A549 (cell line): ENCODE results near the gene GPX4. TPM values are rescaled to one million over a fixed set of nuclear protein-coding genes. Genes with fewer than 3 reads are reported as not detected.

Source experiments
- ATAC-seq, 2 experiments: fragments of 200-7000 bp in 1 of 2; fragments of >200 bp in 1 of 2; cut with Nextera tagmentation in 1 of 2; cut with Tn5 transposase in 1 of 2; 3 replicates each; pipeline versions ENCODE4 v1.8.0 to v1.9.1; 2018 to 2020; ENCODE audit warnings: mild to moderate bottlenecking in 1 of 2, moderate library complexity in 1 of 2
- CTCF ChIA-PET: fragments of 300-600 bp; sonication (Branson Sonifier 250); formaldehyde crosslinking; extraction: SDS; loops from one replicate; lab custom pipeline; 2021; ENCODE audit warnings: antibody characterized with exemption, inconsistent platforms; lab: Yijun Ruan, JAX
- POLR2A ChIA-PET: fragments of 350-600 bp; formaldehyde crosslinking; extraction: SDS; loops from one replicate; lab custom pipeline; 2021; ENCODE audit warnings: antibody characterized with exemption, inconsistent platforms; lab: Yijun Ruan, JAX
- DNase-seq, 2 experiments: peaks; one replicate each; pipeline versions ENCODE4 v3.0.0 to v3.0.0-alpha.2; 2011 to 2016; ENCODE audit warnings: low read depth in 1 of 2, low spot score in 1 of 2
- FAIRE-seq: peaks from 2 replicates; lab custom pipeline; 2011; peaks lifted over from hg19 to GRCh38; lab: Jason Lieb, UNC
- H3K27ac ChIP-seq, 2 experiments: fragments of >200 bp; sonication (Bioruptor Twin); formaldehyde crosslinking; 3 replicates each; pipeline ENCODE4 v1.5.1; 2016 to 2017
- H3K4me1 ChIP-seq: fragments of >200 bp; sonication (Bioruptor Twin); formaldehyde crosslinking; 3 replicates; pipeline ENCODE4 v1.6.1; 2016
- H3K4me2 ChIP-seq: fragments of >200 bp; sonication (Bioruptor Twin); formaldehyde crosslinking; 3 replicates; pipeline ENCODE4 v1.6.1; 2016
- H3K4me3 ChIP-seq: fragments of >200 bp; sonication (Bioruptor Twin); formaldehyde crosslinking; 3 replicates; pipeline ENCODE4 v1.5.1; 2016
- H3K9me3 ChIP-seq: fragments of >200 bp; sonication (Bioruptor Twin); formaldehyde crosslinking; 3 replicates; pipeline ENCODE4 v1.6.1; 2016
- BHLHE40 ChIP-seq: IDR thresholded peaks from 2 replicates; pipeline ENCODE4 v1.6.1; 2012; ENCODE audit warnings: low read depth, low read length, inconsistent platforms
- CBX2 ChIP-seq: fragments of 200-600 bp; sonication (generic); IDR thresholded peaks from 2 replicates; pipeline ENCODE4 v1.6.1; 2016; ENCODE audit warnings: low read depth, mild to moderate bottlenecking, borderline replicate concordance
- CEBPB ChIP-seq, 2 experiments: fragments of >200 bp in 1 of 2; sonication (Bioruptor Twin) in 1 of 2; formaldehyde crosslinking in 1 of 2; IDR thresholded peaks; 2 replicates each; pipeline ENCODE4 v1.6.1; 2012 to 2016
- FOSL2 ChIP-seq, 2 experiments: fragments of 450-650 bp in 1 of 2; fragments of >200 bp in 1 of 2; sonication (Bioruptor Twin) in 1 of 2; formaldehyde crosslinking; IDR thresholded peaks; 2 replicates each; pipeline versions ENCODE4 v1.5.0 to v1.6.1; 2016 to 2020; ENCODE audit warnings: mild to moderate bottlenecking in 1 of 2, moderate library complexity in 1 of 2
- FOXS1 ChIP-seq: fragments of 250-450 bp; sonication (Bioruptor Pico); IDR thresholded peaks from 2 replicates; pipeline ENCODE4 v1.5.0; 2020; ENCODE audit warnings: mild to moderate bottlenecking, moderate library complexity
- GATA3 ChIP-seq: IDR thresholded peaks from 2 replicates; pipeline ENCODE4 v1.6.1; 2012; ENCODE audit warnings: borderline replicate concordance
- JUN ChIP-seq, 2 experiments: fragments of >200 bp; sonication (Bioruptor Twin); formaldehyde crosslinking; IDR thresholded peaks; 2 replicates in 1 of 2; 3 replicates in 1 of 2; pipeline ENCODE4 v1.6.1; 2016 to 2017
- JUNB ChIP-seq: fragments of >200 bp; sonication (Bioruptor Twin); formaldehyde crosslinking; IDR thresholded peaks from 2 replicates; pipeline ENCODE4 v1.6.1; 2016
- KDM1A ChIP-seq: fragments of 200-600 bp; sonication (generic); IDR thresholded peaks from 2 replicates; pipeline ENCODE4 v1.6.1; 2016; ENCODE audit warnings: low read depth, mild to moderate bottlenecking
- NPAS2 ChIP-seq: fragments of 250-450 bp; sonication (Bioruptor Pico); IDR thresholded peaks from 2 replicates; pipeline ENCODE4 v1.8.0; 2022; ENCODE audit warnings: mild to moderate bottlenecking, moderate library complexity, borderline replicate concordance
- RARB ChIP-seq: fragments of 250-450 bp; sonication (Bioruptor Pico); IDR thresholded peaks from 2 replicates; pipeline ENCODE4 v1.8.0; 2021; ENCODE audit warnings: mild to moderate bottlenecking, moderate library complexity
- TP53 ChIP-seq: fragments of 250-450 bp; sonication (Bioruptor Pico); IDR thresholded peaks from 2 replicates; pipeline ENCODE4 v1.5.0; 2021; ENCODE audit warnings: mild to moderate bottlenecking, moderate library complexity
- ZFP36 ChIP-seq: fragments of 450-650 bp; IDR thresholded peaks from 2 replicates; pipeline ENCODE4 v1.6.1; 2014; ENCODE audit warnings: borderline replicate concordance; ENCODE audit not compliant: partially characterized antibody
- WGBS: methylation state at CpG from one replicate; pipeline ENCODE4 v1.1.6; 2017; ENCODE audit errors: missing lambda C conversion rate; 5-methylcytosine and 5-hydroxymethylcytosine counted together
- polyA plus RNA-seq, 4 experiments: library from polyadenylated mRNA; depleted of rRNA in 3 of 4; stranded (reverse); fragments of >200 nt; fragmentation: RNase III in 1 of 4; extraction: RNeasy Plus Mini Kit Qiagen cat#74134 plus additional on column Dnase treatment in 1 of 4; gene quantifications; 2 replicates in 3 of 4; 3 replicates in 1 of 4; pipeline ENCODE4 v1.2.3, GENCODE V29; 2011 to 2017
- TF ChIP-seq, protein P1 (sequence below): fragments of >200 bp; sonication (Bioruptor Twin); formaldehyde crosslinking; IDR thresholded peaks from 3 replicates; pipeline ENCODE4 v1.6.1; 2016
- TF ChIP-seq, protein P2 (sequence below): fragments of 450-650 bp; IDR thresholded peaks from 2 replicates; pipeline ENCODE4 v1.6.1; 2014; ENCODE audit warnings: antibody characterized with exemption
- TF ChIP-seq, protein P3 (sequence below): IDR thresholded peaks from 2 replicates; pipeline ENCODE4 v1.6.1; 2012; ENCODE audit warnings: low read depth, borderline replicate concordance
- TF ChIP-seq, protein P4 (sequence below): IDR thresholded peaks from 2 replicates; pipeline ENCODE4 v1.6.1; 2012
- TF ChIP-seq, protein P5 (sequence below): fragments of 250-450 bp; sonication (Bioruptor Pico); IDR thresholded peaks from 2 replicates; pipeline ENCODE4 v1.5.0; 2021; ENCODE audit warnings: mild to moderate bottlenecking, moderate library complexity, borderline replicate concordance

GPX4 gene
- polyA plus RNA-seq, 2 of the 4 experiments (the other 2 are of a cell fraction), result 248 to 394 TPM

DNA sequence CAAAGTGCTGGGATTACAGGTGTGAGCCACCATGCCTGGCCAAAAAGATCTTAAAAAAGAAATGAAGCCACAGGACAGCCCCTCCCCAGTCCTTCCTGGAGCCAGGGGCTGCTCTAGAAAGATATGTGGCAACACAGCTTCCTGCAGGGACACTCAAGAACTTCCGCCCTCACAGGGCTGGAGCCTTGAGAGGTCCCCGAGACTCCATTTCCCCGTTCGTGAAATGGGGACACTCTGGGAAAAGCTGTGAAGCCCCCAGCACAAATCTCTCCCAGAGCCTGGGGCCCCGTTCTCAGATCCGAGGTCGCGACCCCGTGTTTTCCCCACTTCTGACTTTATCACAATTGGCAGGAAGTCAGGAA lies 2.5 kb upstream of the GPX4 start:
- ChIA-PET CTCF (interaction anchor here (0.9 to 3.3 kb wide), 2 partner anchors 12 kb away, joined by 3 to 14 read pairs; no protein-coding TSS in a partner anchor), POLR2A (no interaction called here)
- Histone ChIP-seq H3K9me3 (peaks cover 13% of the 10 kb centered on the region), H3K4me2 (peak overlapping the region; percentile 78), H3K27ac (peak overlapping the region; percentile 90 to 92), H3K4me3 (no peak overlapping the region), H3K4me1 (peaks cover 57% of the 10 kb centered on the region)
- TF ChIP-seq NPAS2 (CRISPR knock-in tag) (no peak), JUN (IDR thresholded peaks at IDR 0.05) (0 out of 5 replicates have a peak, but pooled peaks of 1 of the 2 experiments have one; percentile 2), RARB (CRISPR knock-in tag) (no peak)
- WGBS, result 45% methylated on average over 9 of the region's 9 CpGs
- FAIRE-seq (no peak), DNase-seq (no peak), ATAC-seq (no peak)

DNA sequence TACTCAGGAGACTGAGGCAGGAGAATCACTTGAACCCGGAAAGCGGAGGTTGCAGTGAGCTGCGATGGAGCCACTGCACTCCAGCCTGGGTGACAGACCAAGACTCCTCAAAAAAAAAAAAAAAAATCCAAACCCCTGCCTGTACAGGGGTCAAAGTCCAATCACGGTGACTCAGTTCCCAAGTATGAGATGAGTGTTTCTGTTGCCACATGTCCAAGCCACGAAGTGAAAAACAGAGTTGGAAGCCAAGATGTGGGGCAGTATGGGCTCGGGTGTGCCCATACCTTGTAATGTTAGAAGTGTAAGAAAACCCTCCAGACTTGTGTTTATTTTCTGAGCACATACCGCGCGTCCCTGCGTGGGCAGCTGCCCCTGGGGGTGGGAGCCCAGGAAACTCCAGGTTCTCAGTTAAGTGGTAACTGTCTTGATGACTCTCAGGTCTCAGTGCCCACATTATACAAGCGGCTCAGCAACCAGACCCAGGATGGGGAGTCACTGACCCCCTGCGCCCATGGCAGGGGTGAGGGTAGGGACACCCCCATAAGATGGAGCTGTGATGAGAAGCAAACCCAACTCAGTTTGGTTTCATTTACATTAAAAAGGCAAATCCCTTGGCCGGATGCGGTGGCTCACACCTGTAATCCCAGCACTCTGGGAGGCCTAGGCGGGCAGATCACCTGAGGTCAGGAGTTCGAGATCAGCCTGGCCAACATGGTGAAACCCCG lies 1.2 kb upstream of the GPX4 start:
- WGBS, result 17% methylated on average over 15 of the region's 17 CpGs
- H3K4me1 ChIP-seq, result peaks cover 65% of the 10 kb centered on the region
- peak overlapping the region; percentile 78 for H3K4me2 ChIP-seq
- ChIA-PET CTCF (interaction anchor here (0.6 to 3.3 kb wide), 6 partner anchors 9 to 239 kb away, joined by 3 to 14 read pairs (median 3); no protein-coding TSS in a partner anchor), POLR2A (interaction anchor here (0.6 to 0.7 kb wide), 2 partner anchors 11 to 98 kb away, joined by 3 to 9 read pairs; no protein-coding TSS in a partner anchor)
- TF ChIP-seq FOXS1, result no peak
- peak; percentile 86 for TF ChIP-seq FOSL2 (IDR thresholded peaks at IDR 0.05)
- TF ChIP-seq FOSL2 (CRISPR knock-in tag; IDR thresholded peaks at IDR 0.05), result peak; percentile 96
- no peak for TF ChIP-seq TP53 (CRISPR knock-in tag)
- no peak for TF ChIP-seq NPAS2 (CRISPR knock-in tag)
- TF ChIP-seq JUNB, result peak; percentile 81
- peak; percentile 51 to 87; a peak in 3 of 4 replicates for TF ChIP-seq CEBPB (IDR thresholded peaks at IDR 0.05)
- no peak for TF ChIP-seq ZFP36
- TF ChIP-seq, protein P1, sequence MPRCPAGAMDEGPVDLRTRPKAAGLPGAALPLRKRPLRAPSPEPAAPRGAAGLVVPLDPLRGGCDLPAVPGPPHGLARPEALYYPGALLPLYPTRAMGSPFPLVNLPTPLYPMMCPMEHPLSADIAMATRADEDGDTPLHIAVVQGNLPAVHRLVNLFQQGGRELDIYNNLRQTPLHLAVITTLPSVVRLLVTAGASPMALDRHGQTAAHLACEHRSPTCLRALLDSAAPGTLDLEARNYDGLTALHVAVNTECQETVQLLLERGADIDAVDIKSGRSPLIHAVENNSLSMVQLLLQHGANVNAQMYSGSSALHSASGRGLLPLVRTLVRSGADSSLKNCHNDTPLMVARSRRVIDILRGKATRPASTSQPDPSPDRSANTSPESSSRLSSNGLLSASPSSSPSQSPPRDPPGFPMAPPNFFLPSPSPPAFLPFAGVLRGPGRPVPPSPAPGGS, result peak; percentile 34; the same call in 1 of the 3 replicates
- no peak; a peak in 2 of 5 replicates for TF ChIP-seq JUN (IDR thresholded peaks at IDR 0.05)
- TF ChIP-seq, protein P2, sequence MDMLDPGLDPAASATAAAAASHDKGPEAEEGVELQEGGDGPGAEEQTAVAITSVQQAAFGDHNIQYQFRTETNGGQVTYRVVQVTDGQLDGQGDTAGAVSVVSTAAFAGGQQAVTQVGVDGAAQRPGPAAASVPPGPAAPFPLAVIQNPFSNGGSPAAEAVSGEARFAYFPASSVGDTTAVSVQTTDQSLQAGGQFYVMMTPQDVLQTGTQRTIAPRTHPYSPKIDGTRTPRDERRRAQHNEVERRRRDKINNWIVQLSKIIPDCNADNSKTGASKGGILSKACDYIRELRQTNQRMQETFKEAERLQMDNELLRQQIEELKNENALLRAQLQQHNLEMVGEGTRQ, result peak; percentile 2; the same call in 1 of the 2 replicates
- peak; percentile 53; the same call in 1 of the 2 replicates for TF ChIP-seq GATA3
- TF ChIP-seq, protein P3, sequence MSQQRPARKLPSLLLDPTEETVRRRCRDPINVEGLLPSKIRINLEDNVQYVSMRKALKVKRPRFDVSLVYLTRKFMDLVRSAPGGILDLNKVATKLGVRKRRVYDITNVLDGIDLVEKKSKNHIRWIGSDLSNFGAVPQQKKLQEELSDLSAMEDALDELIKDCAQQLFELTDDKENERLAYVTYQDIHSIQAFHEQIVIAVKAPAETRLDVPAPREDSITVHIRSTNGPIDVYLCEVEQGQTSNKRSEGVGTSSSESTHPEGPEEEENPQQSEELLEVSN, result no peak
- no peak for TF ChIP-seq BHLHE40
- TF ChIP-seq, protein P4, sequence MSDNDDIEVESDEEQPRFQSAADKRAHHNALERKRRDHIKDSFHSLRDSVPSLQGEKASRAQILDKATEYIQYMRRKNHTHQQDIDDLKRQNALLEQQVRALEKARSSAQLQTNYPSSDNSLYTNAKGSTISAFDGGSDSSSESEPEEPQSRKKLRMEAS, result peak; percentile 84
- no peak for TF ChIP-seq CBX2
- H3K4me3 ChIP-seq, result no peak overlapping the region; the same call in 1 of the 3 replicates
- peak overlapping the region; percentile 90 to 92 for H3K27ac ChIP-seq
- FAIRE-seq (no peak), ATAC-seq (peak; percentile 15 to 31; a peak in 5 of 6 replicates), DNase-seq (peak in 1 of 2 experiments; percentile 94)
- peaks cover 13% of the 10 kb centered on the region for H3K9me3 ChIP-seq

DNA sequence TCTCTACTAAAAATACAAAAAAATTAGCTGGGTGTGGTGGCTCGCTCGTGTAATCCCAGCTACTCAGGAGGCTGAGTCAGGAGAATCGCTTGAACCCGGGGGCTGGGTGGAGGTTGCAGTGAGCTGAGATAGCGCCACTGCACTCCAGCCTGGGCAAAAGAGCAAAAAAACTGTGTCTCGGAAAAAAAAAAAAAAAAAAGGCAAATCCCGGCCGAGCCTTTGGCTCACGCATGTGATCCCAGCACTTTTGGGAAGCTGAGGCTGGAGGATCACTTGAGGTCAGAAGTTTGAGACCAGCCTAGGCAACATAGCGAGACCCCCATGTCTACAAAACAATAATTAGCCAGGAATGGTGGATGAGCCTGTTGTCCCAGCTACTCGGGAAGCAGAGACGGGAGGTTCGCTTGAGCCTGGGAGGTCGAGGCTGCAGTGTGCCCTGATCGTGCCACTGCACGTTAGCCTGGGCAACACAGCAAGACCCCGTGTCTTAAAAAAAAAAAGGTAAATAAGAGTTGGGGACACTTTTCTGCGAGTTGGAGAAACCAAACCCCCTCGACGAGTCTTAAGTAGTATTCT lies 574 bp upstream of the GPX4 start:
- H3K27ac ChIP-seq, result peak overlapping the region; percentile 90 to 92
- peaks cover 13% of the 10 kb centered on the region for H3K9me3 ChIP-seq
- H3K4me1 ChIP-seq, result peaks cover 63% of the 10 kb centered on the region
- DNase-seq, result no peak
- H3K4me2 ChIP-seq, result peak overlapping the region; percentile 78
- POLR2A ChIA-PET, result interaction anchor here (0.6 to 1.4 kb wide), 4 partner anchors 8 to 97 kb away, joined by 3 to 9 read pairs (median 4); partner anchors contain the start of gene POLR2E
- no peak for ATAC-seq
- peak overlapping the region; percentile 22; the same call in 2 of the 3 replicates for H3K4me3 ChIP-seq
- TF ChIP-seq GATA3 (no peak), CEBPB (IDR thresholded peaks at IDR 0.05) (no peak), KDM1A (0 out of 2 replicates have a peak, but pooled peaks have one; percentile 29)
- TF ChIP-seq, protein P5, sequence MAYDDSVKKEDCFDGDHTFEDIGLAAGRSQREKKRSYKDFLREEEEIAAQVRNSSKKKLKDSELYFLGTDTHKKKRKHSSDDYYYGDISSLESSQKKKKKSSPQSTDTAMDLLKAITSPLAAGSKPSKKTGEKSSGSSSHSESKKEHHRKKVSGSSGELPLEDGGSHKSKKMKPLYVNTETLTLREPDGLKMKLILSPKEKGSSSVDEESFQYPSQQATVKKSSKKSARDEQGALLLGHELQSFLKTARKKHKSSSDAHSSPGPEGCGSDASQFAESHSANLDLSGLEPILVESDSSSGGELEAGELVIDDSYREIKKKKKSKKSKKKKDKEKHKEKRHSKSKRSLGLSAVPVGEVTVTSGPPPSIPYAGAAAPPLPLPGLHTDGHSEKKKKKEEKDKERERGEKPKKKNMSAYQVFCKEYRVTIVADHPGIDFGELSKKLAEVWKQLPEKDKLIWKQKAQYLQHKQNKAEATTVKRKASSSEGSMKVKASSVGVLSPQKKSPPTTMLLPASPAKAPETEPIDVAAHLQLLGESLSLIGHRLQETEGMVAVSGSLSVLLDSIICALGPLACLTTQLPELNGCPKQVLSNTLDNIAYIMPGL, result no peak
- no peak for FAIRE-seq
- WGBS, result 37% methylated on average over 20 of the region's 20 CpGs
- CTCF ChIA-PET, result interaction anchor here (0.6 to 3.3 kb wide), 5 partner anchors 10 to 91 kb away, joined by 3 to 14 read pairs (median 3); no protein-coding TSS in a partner anchor
